NOMO-1 (cell line): ENCODE measurements around the gene CEACAM5.

ENCODE experiments used
- DNase-seq, 2 experiments: peaks; one replicate each; lab custom pipeline; 2025; ENCODE audit not compliant: unreplicated experiment in 2 of 2; lab: John Stamatoyannopoulos, UW

CEACAM5 gene

GRCh38 chr19:41708481-41708880 is at the start of gene CEACAM5:
Gene CEACAM5, plus strand, starts transcription at chr19:41708626. Its CDS starts 106 bp downstream, at chr19:41708732.
- DNase-seq, result no peak

GRCh38 chr19:41666075-41666474 is 42.4 kb upstream of the CEACAM5 start:
- DNase-seq, result no peak

GRCh38 chr19:41668315-41668714 is 40.1 kb upstream of the CEACAM5 start:
- no peak for DNase-seq

- no peak for DNase-seq
Observed at GRCh38 chr19:41670755-41671154, 37.7 kb upstream of the CEACAM5 start.

GRCh38 chr19:41671486-41671885 is 36.9 kb upstream of the CEACAM5 start:
- no peak for DNase-seq

GRCh38 chr19:41682437-41682836 is 26.0 kb upstream of the CEACAM5 start:
- no peak for DNase-seq

GRCh38 chr19:41687419-41687818 is 21.0 kb upstream of the CEACAM5 start:
- no peak for DNase-seq

- no peak for DNase-seq
Observed at GRCh38 chr19:41688098-41688497, 20.3 kb upstream of the CEACAM5 start, which contains the start of gene CEACAM7. Gene CEACAM7, minus strand, starts transcription at chr19:41688270. Its CDS starts 105 bp downstream, at chr19:41688165.

- DNase-seq, result no peak
Observed at GRCh38 chr19:41688687-41689086, 19.7 kb upstream of the CEACAM5 start.

- no peak for DNase-seq
Observed at GRCh38 chr19:41689993-41690800, 18.2 kb upstream of the CEACAM5 start.

GRCh38 chr19:41690801-41691065 is 17.7 kb upstream of the CEACAM5 start:
- DNase-seq, result no peak

- DNase-seq, result peak in 1 of 2 experiments; percentile 11
Observed at GRCh38 chr19:41691268-41691970, 17.0 kb upstream of the CEACAM5 start.

GRCh38 chr19:41694196-41694595 is 14.2 kb upstream of the CEACAM5 start:
- no peak for DNase-seq

GRCh38 chr19:41694831-41695635 is 13.4 kb upstream of the CEACAM5 start:
- DNase-seq, result no peak

GRCh38 chr19:41695745-41696144 is 12.7 kb upstream of the CEACAM5 start:
- no peak for DNase-seq

- peak in 1 of 2 experiments; percentile 23 for DNase-seq
Observed at GRCh38 chr19:41696402-41697197, 11.8 kb upstream of the CEACAM5 start.

GRCh38 chr19:41697198-41697855 is 11.1 kb upstream of the CEACAM5 start:
- no peak for DNase-seq

GRCh38 chr19:41698746-41699230 is 9.6 kb upstream of the CEACAM5 start:
- peak; percentile 68 to 97 for DNase-seq

- DNase-seq, result no peak
Observed at GRCh38 chr19:41699231-41699967, 9.0 kb upstream of the CEACAM5 start.
